ENCODE results near the gene CHTOP.
"Not testable (repeated sequence)": the region's sequence is repeated elsewhere in the genome, so short reads cannot be mapped to it uniquely, and the experiment has no call there.

Gene CHTOP

DNA sequence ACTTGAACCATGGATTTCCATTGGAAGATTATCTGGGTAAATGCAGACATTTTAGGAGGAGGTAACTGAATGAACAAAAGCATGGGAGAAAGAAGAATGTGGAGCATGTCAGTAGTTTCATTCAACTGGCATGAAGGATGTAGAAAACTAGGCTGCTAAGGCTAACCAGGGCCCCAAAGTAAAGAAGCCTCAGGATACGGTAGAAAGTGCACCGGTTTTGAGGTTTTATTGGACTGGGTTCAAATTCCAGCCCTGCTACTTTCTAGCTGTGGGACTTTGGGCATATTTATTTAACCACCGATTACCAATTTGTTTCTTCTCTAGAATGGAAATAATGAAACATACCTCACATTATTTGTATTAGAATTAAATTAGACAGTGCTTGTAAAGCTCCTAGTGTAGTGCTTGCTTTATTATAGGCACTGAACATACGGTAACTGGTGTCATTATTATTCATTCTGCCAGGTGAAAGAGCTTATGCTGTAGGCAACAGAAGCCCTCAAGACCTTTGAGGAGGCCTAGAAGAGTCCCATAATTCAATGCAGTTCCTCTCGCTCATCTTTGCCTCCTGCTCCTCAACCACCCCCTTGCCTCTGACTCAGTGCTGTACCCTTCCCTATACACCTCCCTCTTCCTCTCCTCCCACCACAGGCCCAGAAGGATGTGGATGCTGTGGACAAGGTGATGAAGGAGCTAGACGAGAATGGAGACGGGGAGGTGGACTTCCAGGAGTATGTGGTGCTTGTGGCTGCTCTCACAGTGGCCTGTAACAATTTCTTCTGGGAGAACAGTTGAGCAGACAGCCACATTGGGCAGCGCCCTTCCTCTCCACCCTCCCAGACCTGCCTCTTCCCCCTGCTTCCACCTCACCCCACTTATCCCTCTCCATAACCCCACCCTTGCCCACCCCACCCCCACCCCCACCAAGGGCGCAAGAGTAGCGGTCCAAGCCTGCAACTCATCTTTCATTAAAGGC is 2.5 kb upstream of the CHTOP start:
- no peak for DNase-seq (ENCODE audit: low spot score)

DNA sequence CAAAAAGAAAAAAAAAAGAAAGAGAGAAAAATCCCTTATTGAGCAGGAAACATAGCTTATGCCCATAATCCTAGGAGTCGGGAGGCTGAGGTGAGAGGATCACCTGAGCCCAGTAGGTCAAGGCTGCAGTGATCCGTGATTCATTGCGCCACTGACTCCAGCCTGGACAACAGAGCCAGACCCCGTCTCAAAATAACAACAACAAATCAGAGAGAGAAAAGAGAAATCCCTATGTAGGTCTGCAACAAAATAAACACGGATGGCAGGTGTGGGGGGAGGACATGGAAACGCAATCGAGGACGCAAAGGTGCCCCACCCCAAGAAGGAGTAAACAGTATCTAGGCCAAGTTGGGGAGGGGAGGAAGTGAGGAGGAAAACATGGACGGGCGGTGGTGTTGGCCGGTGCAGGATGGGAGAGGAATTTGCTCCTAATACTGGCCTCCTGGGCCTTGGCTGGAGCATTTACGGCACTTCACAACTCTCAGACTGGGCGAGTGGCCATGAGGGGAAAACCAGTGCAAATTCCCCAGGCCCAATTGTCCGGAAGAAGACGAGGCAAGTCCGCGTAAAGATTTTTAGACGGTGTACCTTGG is 609 bp upstream of the CHTOP start:
- DNase-seq (ENCODE audit: low spot score): no peak

DNA sequence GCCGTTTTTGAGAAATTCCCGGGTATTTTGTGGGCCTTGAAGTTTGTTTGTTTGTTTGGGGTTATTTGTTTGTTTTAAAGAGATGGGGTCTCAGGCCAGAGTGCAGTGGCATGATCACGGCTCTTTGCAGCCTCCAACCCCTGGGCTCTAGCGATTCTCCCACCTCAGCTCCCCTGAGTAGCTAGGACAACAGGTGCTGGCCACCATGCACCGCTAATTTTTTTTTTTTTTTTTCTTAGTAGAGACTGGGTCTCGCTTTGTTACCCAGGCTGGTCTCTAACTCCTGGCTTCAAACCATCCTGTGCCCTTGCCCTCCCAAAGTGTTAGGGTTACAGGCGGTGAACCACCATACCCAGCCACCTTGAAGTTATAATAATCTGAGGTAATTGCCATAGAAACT is 2.0 kb downstream of the CHTOP start:
- DNase-seq (ENCODE audit: low spot score): no peak

DNA sequence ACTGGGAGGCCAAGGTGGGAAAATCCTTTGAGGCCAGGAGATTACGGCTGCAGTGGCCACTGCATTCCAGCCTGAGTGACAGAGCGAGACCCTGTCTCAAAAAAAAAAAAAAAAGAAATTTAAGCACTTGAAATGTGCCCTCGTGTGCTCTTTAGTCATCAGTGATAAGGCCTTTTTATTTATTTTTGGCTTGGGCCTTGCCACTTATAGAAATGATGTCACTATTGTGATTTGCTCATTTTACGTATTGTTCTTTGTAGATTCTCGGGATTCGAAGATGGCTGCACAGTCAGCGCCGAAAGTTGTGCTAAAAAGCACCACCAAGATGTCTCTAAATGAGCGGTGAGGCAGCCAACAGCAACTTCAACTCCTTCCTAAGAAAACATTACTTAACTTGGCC is 2.4 kb downstream of the CHTOP start:
- no peak for DNase-seq (ENCODE audit: low spot score)

GRCh38 chr1:153638261-153638660 is 4.4 kb downstream of the CHTOP start:
- DNase-seq (ENCODE audit: low spot score): no peak

- DNase-seq (ENCODE audit: low spot score): no peak
Measured at GRCh38 chr1:153639280-153639679, 5.4 kb downstream of the CHTOP start.

- DNase-seq (ENCODE audit: low spot score): not testable (repeated sequence)
Measured at GRCh38 chr1:153640213-153640612, 6.3 kb downstream of the CHTOP start.

DNA sequence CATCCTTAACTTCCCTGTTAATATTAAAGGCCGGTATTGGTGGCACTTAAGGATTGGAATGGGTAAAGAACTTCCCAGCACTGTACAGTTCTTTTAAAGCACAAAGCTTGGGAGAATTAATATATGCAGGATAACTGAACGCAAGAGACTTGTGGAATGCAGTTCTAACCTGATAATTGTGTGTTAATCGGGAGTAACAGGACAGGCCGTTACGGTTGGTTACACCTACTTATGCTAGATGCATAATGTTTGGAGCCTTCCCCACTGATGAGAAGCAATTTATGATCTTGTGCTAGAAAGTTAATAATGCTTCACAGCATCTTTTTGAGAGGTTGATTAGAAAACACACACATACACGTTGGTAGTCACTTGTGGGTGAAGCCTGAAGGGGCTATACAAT is 7.0 kb downstream of the CHTOP start:
- DNase-seq (ENCODE audit: low spot score): no peak

DNA sequence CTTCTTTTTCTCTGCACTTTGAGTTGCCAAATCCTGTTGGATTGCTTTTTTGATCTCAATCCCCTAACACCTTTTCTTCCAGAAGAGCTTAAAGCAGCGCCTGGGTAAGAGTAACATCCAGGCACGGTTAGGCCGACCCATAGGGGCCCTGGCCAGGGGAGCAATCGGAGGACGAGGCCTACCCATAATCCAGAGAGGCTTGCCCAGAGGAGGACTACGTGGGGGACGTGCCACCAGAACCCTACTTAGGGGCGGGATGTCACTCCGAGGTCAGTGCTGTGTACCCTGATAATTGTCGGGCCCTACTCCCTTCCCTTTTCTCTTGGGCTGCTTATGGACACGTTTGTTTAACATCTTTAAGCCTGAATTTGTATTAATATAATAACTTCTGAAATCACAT is 8.3 kb downstream of the CHTOP start:
- no peak for DNase-seq (ENCODE audit: low spot score)

DNA sequence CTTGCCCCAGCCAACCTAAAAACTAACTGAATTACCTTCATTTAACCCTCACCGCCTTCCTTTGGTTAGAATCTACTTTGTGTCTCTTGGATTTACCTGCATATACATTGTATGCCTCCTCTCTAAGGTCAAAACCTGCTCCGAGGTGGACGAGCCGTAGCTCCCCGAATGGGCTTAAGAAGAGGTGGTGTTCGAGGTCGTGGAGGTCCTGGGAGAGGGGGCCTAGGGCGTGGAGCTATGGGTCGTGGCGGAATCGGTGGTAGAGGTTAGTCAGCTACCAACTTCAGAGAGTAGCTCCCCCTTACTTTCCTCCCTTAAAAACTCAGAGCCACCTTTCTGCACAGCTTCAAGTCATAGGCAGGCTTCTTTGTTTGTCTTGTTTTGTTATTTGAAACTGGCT is 9.2 kb downstream of the CHTOP start:
- DNase-seq (ENCODE audit: low spot score): no peak

DNA sequence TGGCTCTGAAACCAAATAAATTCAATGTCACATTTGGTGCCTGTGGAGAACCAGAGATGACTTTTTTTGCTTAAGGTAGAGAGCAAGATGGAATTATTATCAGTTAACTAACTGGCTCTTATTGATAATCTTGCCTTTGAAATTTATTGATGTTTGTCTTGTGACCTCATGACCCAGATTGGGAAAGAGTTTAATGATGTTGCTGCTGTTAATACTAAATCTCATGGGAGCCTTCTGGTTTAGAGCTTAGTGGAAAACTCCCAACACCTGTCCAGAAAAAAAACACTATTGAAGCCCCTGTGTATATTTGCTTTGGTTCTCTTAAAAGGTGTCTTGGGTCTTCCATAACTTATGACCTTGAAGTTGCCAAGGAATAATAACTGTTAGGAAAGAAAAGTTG is 9.9 kb downstream of the CHTOP start:
- no peak for DNase-seq (ENCODE audit: low spot score)

DNA sequence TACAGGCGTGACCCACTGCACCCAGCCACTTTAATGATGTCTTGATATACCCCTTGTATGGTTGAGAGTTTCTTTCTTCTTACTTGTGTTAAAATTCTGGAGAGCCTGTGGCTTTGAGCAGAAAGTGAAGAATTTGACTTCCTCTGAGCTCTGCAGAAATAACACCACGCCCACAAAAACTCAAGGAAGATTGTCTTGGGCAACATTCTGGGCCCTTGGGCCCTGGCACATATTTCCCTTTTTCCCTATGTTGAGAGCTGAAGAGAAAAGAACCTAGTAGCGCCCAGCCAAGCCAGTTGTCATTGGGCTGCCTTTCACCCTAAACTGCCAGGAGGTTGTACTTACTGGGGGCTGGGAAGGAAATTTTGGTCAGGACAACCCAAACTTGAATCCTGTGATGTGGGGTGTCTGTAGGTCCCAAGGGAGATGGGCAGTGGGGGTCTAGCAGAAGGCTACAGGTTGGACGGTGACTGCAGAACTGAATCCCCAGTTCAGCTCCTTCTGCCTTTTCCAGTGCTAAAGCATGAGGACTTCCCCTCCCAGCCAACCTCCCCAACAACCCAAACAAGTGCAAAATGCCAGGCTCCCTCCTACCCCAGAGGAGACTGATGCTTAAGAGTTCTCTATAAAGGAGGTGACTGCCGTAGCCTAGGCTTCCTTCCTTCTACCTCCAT is 12.9 kb downstream of the CHTOP start:
- no peak for DNase-seq (ENCODE audit: low spot score)

GRCh38 chr1:153647346-153647714 is 13.5 kb downstream of the CHTOP start:
- no peak for DNase-seq (ENCODE audit: low spot score)

GRCh38 chr1:153648000-153648643 is 14.3 kb downstream of the CHTOP start:
- no peak for DNase-seq (ENCODE audit: low spot score)

DNA sequence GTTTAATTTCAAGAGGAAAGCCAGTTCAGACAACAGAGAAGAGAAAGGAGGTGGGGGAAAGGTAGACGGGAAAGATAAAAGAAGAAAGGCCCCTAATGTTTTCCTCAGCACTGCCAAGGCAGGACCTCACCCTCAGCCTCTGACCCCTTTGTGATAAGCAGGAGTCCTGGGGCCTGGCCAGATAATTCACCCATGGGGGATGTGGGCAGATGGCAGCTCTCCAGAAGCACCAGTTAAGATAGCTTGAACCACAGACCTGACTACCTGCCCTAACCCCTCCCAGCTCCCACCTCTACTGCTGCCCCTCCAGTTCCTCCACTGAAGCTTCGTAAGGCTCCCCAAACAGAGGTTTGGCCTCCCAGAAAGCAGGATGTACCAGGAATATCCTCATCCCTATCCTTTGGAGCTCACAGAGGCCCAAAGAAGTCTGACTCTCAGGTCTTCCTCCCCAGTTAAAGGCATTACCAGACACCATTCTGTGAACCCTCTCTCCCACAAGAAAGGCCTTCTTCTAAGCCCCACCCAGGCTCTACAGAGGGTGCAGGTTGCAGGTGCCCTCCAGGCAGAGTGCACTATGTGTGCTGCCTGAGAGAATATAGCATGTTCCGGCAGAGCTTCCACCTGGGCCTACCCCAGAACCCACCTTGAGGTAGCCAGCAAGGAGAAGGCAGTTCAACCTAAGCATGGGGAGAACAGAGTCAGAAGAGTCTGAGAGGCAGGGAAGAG is 15.4 kb downstream of the CHTOP start:
- no peak for DNase-seq (ENCODE audit: low spot score)

DNA sequence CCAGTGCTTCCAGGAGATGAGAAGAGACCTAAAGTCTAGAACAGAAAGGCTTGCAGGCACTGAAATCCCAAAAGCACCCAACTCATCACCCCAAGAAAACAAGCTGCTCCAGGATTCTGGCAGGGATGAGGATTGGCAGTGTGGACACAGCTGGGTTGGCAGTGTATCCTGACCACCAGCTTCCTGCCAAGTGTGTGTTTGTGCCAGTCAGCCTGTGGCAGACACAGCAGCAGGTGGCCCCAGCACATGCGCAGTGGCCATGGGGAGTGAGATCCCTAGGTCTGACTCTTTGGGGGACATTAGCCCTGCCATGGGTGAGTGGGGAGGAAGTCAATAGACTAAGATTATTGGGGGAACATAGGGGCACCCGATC is 16.0 kb downstream of the CHTOP start:
- DNase-seq (ENCODE audit: low spot score): no peak

DNA sequence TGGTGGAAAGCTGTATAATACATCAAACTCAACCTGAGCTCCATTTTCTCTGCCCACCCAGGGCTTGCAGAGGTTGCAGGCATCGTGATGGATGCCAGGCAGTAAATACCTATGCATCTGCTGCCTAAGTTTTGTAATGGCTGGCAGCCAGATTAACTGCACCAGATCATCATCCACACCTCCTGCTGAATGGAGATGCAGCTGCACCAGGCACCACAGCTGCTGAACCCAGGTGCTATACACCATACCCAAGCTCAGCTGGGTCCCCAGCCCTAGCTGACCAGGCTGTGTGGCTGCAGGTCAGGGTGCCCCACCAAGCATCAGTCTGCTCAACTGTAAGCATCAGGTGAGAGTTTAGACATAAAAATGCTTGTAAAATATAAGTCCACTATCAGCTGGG is 17.9 kb downstream of the CHTOP start:
- no peak for DNase-seq (ENCODE audit: low spot score)

DNA sequence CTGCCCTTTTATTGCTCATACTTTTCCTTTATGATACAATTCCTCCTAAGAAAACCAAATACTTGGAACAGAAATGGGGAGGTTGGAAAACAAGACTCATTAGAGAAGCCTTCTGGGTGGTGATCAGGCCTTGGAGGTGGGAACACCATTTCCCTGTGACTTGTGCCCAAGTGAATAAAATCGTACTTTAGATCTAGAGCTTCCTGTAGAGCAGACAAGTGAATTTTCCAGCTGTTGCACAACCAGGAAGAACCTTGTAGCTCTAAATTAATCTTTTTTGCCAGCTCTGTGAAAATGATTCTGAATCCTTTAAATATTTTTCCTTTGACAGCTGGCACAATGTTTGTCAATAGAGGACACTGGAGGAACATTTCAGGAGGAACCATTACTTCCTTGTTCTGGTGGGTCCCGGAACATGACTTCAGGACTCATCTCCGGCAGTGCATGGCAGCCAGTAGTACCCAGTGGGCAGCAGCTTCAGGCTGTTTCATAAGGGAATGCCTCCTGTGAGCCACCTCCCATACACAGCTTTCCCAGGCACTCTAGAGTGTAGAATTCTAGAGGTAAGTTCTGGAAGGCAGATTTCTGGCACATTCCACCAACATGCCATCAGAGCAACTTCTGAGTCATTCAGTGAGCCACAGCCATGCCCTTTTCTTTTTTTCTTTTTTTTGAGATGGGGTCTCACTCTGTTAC is 19.1 kb downstream of the CHTOP start:
- peak; percentile 63 for DNase-seq (ENCODE audit: low spot score)

DNA sequence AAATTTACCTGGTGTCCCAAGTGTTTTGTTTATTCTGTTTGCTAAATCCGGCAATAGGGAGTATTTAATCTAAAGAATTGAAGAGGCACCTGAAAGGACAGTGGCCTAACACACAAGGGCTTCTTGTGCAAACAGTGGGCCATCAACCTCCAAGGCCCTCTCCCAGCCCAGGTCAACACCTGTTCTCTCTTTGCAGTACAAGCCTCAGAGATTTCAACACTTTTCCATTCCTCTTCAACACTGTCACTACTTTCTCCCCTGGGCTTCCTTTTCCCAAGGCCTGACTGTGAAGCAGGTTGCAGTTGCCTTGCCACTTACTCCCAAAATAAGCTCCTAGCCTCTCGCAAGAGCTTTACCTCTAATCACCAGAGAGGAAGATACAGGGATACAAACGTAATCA is 21.5 kb downstream of the CHTOP start:
- DNase-seq (ENCODE audit: low spot score): no peak

DNA sequence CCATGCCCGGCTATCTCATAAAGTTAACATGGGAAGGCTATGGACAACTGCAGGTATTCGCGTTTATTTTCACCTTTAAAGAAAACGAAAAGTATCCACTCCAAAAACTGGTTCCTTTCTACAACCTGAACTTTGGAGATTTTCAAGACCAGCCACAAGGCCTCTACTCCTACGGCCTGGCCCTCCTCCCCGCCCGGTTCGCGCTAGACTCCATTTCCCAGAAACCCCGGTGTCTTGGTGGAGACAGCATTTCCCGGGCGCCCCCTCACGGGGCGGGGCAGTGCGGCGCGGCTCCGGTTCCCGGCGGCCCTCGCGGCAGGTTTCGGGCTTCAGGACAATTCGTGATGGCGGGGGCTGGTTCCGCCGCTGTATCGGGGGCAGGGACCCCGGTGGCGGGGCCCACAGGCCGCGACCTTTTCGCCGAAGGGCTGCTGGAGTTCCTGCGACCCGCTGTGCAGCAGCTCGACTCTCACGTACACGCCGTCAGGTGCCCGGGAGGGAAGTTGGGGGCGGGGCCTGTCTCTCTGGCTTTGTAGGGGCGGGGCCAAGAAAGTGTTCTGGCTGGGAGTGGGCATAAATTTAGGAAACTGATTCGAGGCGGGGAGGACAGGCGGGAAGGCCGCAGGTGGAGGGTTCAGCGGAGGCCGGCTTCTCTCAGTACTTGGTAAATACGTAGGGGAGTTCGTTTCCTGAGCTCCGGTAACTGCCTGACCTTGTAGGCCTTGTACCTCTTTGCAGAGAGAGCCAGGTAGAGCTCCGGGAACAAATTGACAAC is 24.7 kb downstream of the CHTOP start, which contains the start of gene SNAPIN:
TSS of gene SNAPIN (plus strand) at position 304 of the 775 bp plus-strand sequence. CDS start at position 345, 41 bp downstream.
- peak; percentile 93 for DNase-seq (ENCODE audit: low spot score)

DNA sequence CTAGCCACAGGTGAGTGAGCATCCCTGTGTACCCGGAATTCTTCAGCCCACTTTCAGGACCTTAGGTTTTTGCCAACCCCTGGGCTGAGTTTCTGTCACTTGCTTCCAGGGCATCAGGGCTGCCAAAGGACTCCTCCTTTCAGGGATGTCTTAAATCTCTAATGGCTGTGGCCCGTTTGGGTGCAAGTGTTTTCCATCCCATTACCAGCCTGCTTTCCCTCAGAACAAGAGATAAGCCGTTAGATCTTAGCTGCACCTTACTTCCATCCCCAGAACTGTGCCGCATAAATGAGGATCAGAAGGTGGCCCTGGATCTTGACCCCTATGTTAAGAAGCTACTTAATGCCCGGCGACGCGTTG is 25.3 kb downstream of the CHTOP start:
- DNase-seq (ENCODE audit: low spot score): no peak

Measured in hepatic stellate cell (primary cell).